Astrocyte (in vitro differentiated cells and primary cell): ENCODE measurements around the gene KISS1R. TPM values are rescaled to one million over a fixed set of nuclear protein-coding genes. Genes with fewer than 3 reads are reported as not detected.

Experiments used
- DNase-seq: peaks from one replicate; pipeline ENCODE4 v3.0.0-alpha.2; 2010; ENCODE audit warnings: low read depth
- FAIRE-seq: peaks from 2 replicates; lab custom pipeline; 2011; peaks lifted over from hg19 to GRCh38; lab: Jason Lieb, UNC
- H2AFZ ChIP-seq: 2 replicates; pipeline ENCODE4 v1.6.0; 2012; ENCODE audit warnings: low read depth, low read length, inconsistent platforms
- H3K27ac ChIP-seq: 2 replicates; pipeline ENCODE4 v1.5.1; 2011; ENCODE audit warnings: low read depth, low read length, inconsistent platforms
- H3K27me3 ChIP-seq: 2 replicates; pipeline ENCODE4 v1.6.0; 2011; ENCODE audit warnings: low read length, inconsistent platforms; ENCODE audit not compliant: insufficient read depth
- H3K36me3 ChIP-seq: 2 replicates; pipeline ENCODE4 v1.5.1; 2011; ENCODE audit warnings: low read length, inconsistent platforms; ENCODE audit not compliant: insufficient read depth
- H3K4me1 ChIP-seq: 2 replicates; pipeline ENCODE4 v1.5.1; 2011; ENCODE audit warnings: low read length, inconsistent platforms; ENCODE audit not compliant: insufficient read depth
- H3K4me2 ChIP-seq: 2 replicates; pipeline ENCODE4 v1.6.0; 2012; ENCODE audit warnings: low read length, inconsistent platforms
- H3K4me3 ChIP-seq: 2 replicates; pipeline ENCODE4 v1.5.1; 2011; ENCODE audit warnings: low read depth, mild to moderate bottlenecking, low read length, inconsistent platforms; ENCODE audit not compliant: insufficient read depth
- H3K79me2 ChIP-seq: 2 replicates; pipeline ENCODE4 v1.6.0; 2012; ENCODE audit warnings: mild to moderate bottlenecking, low read length, inconsistent platforms; ENCODE audit not compliant: insufficient read depth
- H3K9ac ChIP-seq: 2 replicates; pipeline ENCODE4 v1.6.0; 2012; ENCODE audit warnings: mild to moderate bottlenecking, low read length, inconsistent platforms
- H3K9me3 ChIP-seq: 2 replicates; pipeline ENCODE4 v1.5.1; 2012; ENCODE audit warnings: low read depth, mild to moderate bottlenecking, low read length, inconsistent platforms; ENCODE audit not compliant: insufficient read depth
- H4K20me1 ChIP-seq: 2 replicates; pipeline ENCODE4 v1.6.0; 2012; ENCODE audit warnings: low read length, inconsistent platforms; ENCODE audit not compliant: insufficient read depth
- H3K27ac Mint-ChIP-seq: one replicate; pipeline ENCODE4 v1.8.0; 2021; ENCODE audit warnings: mild to moderate bottlenecking, mixed read lengths; ENCODE audit not compliant: unreplicated experiment
- H3K27me3 Mint-ChIP-seq: one replicate; pipeline ENCODE4 v1.8.0; 2021; ENCODE audit warnings: low read depth, mixed read lengths; ENCODE audit not compliant: unreplicated experiment
- H3K36me3 Mint-ChIP-seq: one replicate; pipeline ENCODE4 v1.8.0; 2021; ENCODE audit warnings: low read depth, mixed read lengths; ENCODE audit not compliant: unreplicated experiment
- H3K4me1 Mint-ChIP-seq: one replicate; pipeline ENCODE4 v1.8.0; 2021; ENCODE audit warnings: low read depth, mixed read lengths; ENCODE audit not compliant: unreplicated experiment
- H3K4me3 Mint-ChIP-seq: one replicate; pipeline ENCODE4 v1.8.0; 2021; ENCODE audit warnings: mild to moderate bottlenecking, moderate library complexity, mixed read lengths; ENCODE audit not compliant: unreplicated experiment
- H3K9me3 Mint-ChIP-seq: one replicate; pipeline ENCODE4 v1.8.0; 2021; ENCODE audit warnings: mild to moderate bottlenecking, mixed read lengths; ENCODE audit not compliant: unreplicated experiment
- EZH2 ChIP-seq: IDR thresholded peaks from 2 replicates; pipeline ENCODE4 v1.6.1; 2012; ENCODE audit warnings: mild to moderate bottlenecking, low read length, inconsistent platforms; ENCODE audit not compliant: insufficient read depth
- total RNA-seq: library from RNA; stranded (reverse); gene quantifications from 2 replicates; pipeline ENCODE4 v1.2.1, GENCODE V29; 2021
- TF ChIP-seq, protein P1 (sequence below): IDR thresholded peaks from 2 replicates; pipeline ENCODE4 v1.5.1; 2011; ENCODE audit warnings: low read depth, mild to moderate bottlenecking, inconsistent platforms, low read length, moderate library complexity; ENCODE audit not compliant: insufficient read depth

KISS1R gene
- total RNA-seq, 1 donor from 2014 or later: not detected

DNA sequence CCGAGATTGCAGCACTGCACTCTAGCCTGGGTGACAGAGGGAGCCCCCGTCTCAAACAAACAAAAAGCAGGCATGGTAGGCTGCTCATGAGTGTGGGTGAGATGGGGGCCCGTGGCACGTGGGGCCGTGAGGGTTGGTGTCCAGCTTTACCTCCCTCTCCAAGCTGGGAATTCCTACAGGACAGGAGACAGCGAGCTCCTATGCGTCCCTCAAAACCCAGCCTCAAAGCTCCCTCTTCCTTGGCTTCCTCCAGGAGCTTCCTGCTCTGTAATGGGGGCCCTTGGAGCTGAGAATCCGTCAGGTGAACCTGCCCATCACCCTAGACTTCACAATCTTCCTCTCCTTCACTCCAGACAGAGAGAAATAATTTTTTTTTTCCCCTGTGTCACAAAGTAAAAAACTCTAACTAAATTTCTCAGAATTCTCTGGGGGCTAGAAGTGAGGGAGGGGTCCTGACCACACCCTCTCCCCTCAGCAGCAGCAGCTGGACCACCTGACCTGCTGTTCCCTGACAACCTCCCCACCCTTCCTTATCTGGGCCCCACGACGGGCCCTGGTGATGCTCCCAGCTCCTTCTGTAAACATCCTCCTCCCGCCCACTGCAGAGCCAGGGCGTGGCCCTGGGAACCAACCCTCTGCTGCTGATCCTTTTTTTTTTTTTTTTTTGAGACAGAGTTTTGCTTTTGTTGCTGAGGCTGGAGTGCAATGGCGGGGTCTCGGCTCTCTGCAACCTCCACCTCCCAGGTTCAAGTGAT, 44.9 kb downstream of the KISS1R start:
- no peak overlapping the region for H3K9ac ChIP-seq
- H3K27ac Mint-ChIP-seq: no peak overlapping the region
- no peak for TF ChIP-seq EZH2
- TF ChIP-seq, protein P1, sequence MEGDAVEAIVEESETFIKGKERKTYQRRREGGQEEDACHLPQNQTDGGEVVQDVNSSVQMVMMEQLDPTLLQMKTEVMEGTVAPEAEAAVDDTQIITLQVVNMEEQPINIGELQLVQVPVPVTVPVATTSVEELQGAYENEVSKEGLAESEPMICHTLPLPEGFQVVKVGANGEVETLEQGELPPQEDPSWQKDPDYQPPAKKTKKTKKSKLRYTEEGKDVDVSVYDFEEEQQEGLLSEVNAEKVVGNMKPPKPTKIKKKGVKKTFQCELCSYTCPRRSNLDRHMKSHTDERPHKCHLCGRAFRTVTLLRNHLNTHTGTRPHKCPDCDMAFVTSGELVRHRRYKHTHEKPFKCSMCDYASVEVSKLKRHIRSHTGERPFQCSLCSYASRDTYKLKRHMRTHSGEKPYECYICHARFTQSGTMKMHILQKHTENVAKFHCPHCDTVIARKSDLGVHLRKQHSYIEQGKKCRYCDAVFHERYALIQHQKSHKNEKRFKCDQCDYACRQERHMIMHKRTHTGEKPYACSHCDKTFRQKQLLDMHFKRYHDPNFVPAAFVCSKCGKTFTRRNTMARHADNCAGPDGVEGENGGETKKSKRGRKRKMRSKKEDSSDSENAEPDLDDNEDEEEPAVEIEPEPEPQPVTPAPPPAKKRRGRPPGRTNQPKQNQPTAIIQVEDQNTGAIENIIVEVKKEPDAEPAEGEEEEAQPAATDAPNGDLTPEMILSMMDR: no peak
- no peaks in the 10 kb centered on the region for H3K27me3 ChIP-seq
- H3K79me2 ChIP-seq: peaks cover 9% of the 10 kb centered on the region
- H3K4me1 ChIP-seq: peaks cover 2% of the 10 kb centered on the region
- H3K36me3 ChIP-seq: peaks cover 10% of the 10 kb centered on the region
- FAIRE-seq: no peak
- no peak overlapping the region for H3K4me2 ChIP-seq
- H3K4me3 Mint-ChIP-seq: no peak overlapping the region
- DNase-seq: no peak
- H3K9me3 Mint-ChIP-seq: no peaks in the 10 kb centered on the region
- no peaks in the 10 kb centered on the region for H3K27me3 Mint-ChIP-seq
- H3K4me3 ChIP-seq: no peak overlapping the region
- H3K27ac ChIP-seq: no peak overlapping the region
- H4K20me1 ChIP-seq: peaks cover 25% of the 10 kb centered on the region
- peaks cover 11% of the 10 kb centered on the region for H3K4me1 Mint-ChIP-seq
- H2AFZ ChIP-seq: no peak overlapping the region
- no peaks in the 10 kb centered on the region for H3K9me3 ChIP-seq
- H3K36me3 Mint-ChIP-seq: peaks cover 22% of the 10 kb centered on the region

DNA sequence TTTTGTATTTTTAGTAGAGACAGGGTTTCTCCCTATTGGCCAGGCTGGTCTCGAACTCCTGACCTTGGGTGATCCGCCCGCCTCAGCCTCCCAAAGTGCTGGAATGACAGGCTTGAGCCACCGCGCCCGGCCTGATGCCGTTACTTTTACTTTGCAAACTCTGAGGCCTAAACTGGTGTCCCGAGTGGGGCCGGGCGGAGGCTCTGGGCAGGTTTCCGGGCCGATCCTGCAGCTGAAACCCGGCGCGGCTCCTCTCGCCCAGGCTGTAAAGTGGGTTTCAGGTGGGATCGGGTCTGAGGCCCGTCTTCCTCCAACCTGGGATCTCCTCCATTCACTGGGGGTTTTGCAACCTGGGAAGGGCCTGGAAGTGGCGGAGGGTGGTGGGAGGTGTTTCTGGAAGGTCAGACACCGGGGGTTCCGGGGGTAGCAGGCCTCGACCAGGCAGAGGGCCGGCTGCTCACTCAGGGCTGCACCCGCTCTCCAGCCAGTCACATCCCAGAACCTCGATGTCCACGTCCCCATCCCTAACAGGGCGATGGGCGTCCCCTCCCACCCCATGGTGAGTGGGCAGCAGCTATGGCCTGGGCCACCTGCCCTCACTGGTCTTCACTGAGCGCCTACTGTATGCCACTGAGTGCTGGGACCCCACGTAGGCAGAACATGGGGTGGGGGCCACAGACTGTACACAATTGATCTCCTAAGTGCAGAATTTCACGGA, 45.7 kb downstream of the KISS1R start:
- Histone ChIP-seq H3K4me3 (no peak overlapping the region), H2AFZ (no peak overlapping the region), H3K27me3 (no peaks in the 10 kb centered on the region), H3K9ac (no peak overlapping the region), H3K27ac (no peak overlapping the region), H3K4me1 (no peaks in the 10 kb centered on the region), H3K36me3 (peaks cover 12% of the 10 kb centered on the region), H3K4me2 (no peak overlapping the region), H4K20me1 (peaks cover 19% of the 10 kb centered on the region), H3K9me3 (no peaks in the 10 kb centered on the region), H3K79me2 (peaks cover 9% of the 10 kb centered on the region)
- Mint-ChIP-seq H3K27me3 (no peaks in the 10 kb centered on the region), H3K36me3 (peaks cover 24% of the 10 kb centered on the region), H3K4me1 (peaks cover 11% of the 10 kb centered on the region), H3K9me3 (no peaks in the 10 kb centered on the region), H3K27ac (peak overlapping the region; percentile 44), H3K4me3 (no peak overlapping the region)
- no peak for FAIRE-seq
- no peak for TF ChIP-seq EZH2
- TF ChIP-seq, protein P1: no peak
- no peak for DNase-seq
